Astrocyte of the spinal cord (primary cell): Measurements from ENCODE around the gene ZFPM1.

Experiments used
- DNase-seq: peaks from one replicate; pipeline ENCODE4 v3.0.0; 2011; ENCODE audit warnings: low read depth, low spot score
- H3K4me3 ChIP-seq: 2 replicates; pipeline ENCODE4 v1.5.1; 2011; ENCODE audit warnings: low read depth, mild to moderate bottlenecking, low read length, moderate library complexity
- CTCF ChIP-seq: IDR thresholded peaks from 2 replicates; pipeline ENCODE4 v1.5.1; 2012; ENCODE audit warnings: low read depth, mild to moderate bottlenecking, low read length, inconsistent platforms
- in situ Hi-C: cut with HindIII; loops from 2 replicates; pipeline ENCODE4 v1.10.0; 2017; ENCODE audit warnings: low sequenced_read_pairs

ZFPM1 gene

GRCh38 chr16:88464447-88465318, 11.6 kb downstream of the ZFPM1 start:
- in situ Hi-C loops, result no loop called here
- no peak for TF ChIP-seq CTCF
- DNase-seq, result no peak
- H3K4me3 ChIP-seq, result no peak overlapping the region

GRCh38 chr16:88465387-88465983, 12.4 kb downstream of the ZFPM1 start:
- in situ Hi-C loops, result no loop called here
- H3K4me3 ChIP-seq, result no peak overlapping the region
- DNase-seq, result no peak
- TF ChIP-seq CTCF, result no peak

GRCh38 chr16:88466175-88466862, 13.2 kb downstream of the ZFPM1 start:
- in situ Hi-C loops, result no loop called here
- TF ChIP-seq CTCF, result no peak
- DNase-seq, result no peak
- H3K4me3 ChIP-seq, result no peak overlapping the region

- DNase-seq, result no peak
- no peak overlapping the region for H3K4me3 ChIP-seq
- in situ Hi-C loops, result no loop called here
- no peak for TF ChIP-seq CTCF
These were observed 13.9 kb downstream of the ZFPM1 start for GRCh38 chr16:88466949-88467348.

GRCh38 chr16:88467541-88467944, 14.5 kb downstream of the ZFPM1 start:
- no peak for TF ChIP-seq CTCF
- no peak overlapping the region for H3K4me3 ChIP-seq
- no peak for DNase-seq
- in situ Hi-C loops, result no loop called here

- H3K4me3 ChIP-seq, result no peak overlapping the region
- TF ChIP-seq CTCF, result no peak
- DNase-seq, result no peak
- in situ Hi-C loops, result no loop called here
These were observed 15.4 kb downstream of the ZFPM1 start for GRCh38 chr16:88468275-88469129.
